GM21367 (cell line): ENCODE measurements around the gene CCDC112.

ENCODE experiments used
- ATAC-seq: cut with Tn5 transposase; IDR thresholded peaks from one replicate; pipeline ENCODE4 v1.9.1; 2021; ENCODE audit not compliant: unreplicated experiment

Gene CCDC112

GRCh38 chr5:115317736-115318135 is 21.3 kb upstream of the CCDC112 start:
- no peak for ATAC-seq

GRCh38 chr5:115317320-115317719 is 20.9 kb upstream of the CCDC112 start:
- no peak for ATAC-seq

- ATAC-seq = no peak
Observed at GRCh38 chr5:115313632-115314031, 17.2 kb upstream of the CCDC112 start.

- no peak for ATAC-seq
Observed at GRCh38 chr5:115313052-115313451, 16.6 kb upstream of the CCDC112 start.

- no peak for ATAC-seq
Observed at GRCh38 chr5:115309751-115310370, 13.4 kb upstream of the CCDC112 start.

- ATAC-seq = no peak
Observed at GRCh38 chr5:115308815-115309214, 12.4 kb upstream of the CCDC112 start.

GRCh38 chr5:115306011-115306536 is 9.6 kb upstream of the CCDC112 start:
- ATAC-seq = no peak

- no peak for ATAC-seq
Observed at GRCh38 chr5:115304496-115304895, 8.0 kb upstream of the CCDC112 start.

GRCh38 chr5:115298811-115299210 is 2.4 kb upstream of the CCDC112 start:
- ATAC-seq = no peak

- no peak for ATAC-seq
Observed at GRCh38 chr5:115297031-115297430, 577 bp upstream of the CCDC112 start.

- peak; percentile 26 for ATAC-seq
Observed at GRCh38 chr5:115295777-115296123, 704 bp downstream of the CCDC112 start.

GRCh38 chr5:115291397-115291796 is 5.1 kb downstream of the CCDC112 start:
- no peak for ATAC-seq

- ATAC-seq = no peak
Observed at GRCh38 chr5:115289104-115289503, 7.3 kb downstream of the CCDC112 start.

GRCh38 chr5:115284021-115284420 is 12.4 kb downstream of the CCDC112 start:
- ATAC-seq = no peak

GRCh38 chr5:115282131-115282530 is 14.3 kb downstream of the CCDC112 start:
- no peak for ATAC-seq

- ATAC-seq = no peak
Observed at GRCh38 chr5:115274584-115274983, 21.9 kb downstream of the CCDC112 start.

- ATAC-seq = no peak
Observed at GRCh38 chr5:115272297-115272958, 24.0 kb downstream of the CCDC112 start.

- ATAC-seq = no peak
Observed at GRCh38 chr5:115271295-115272050, 25.0 kb downstream of the CCDC112 start.

- no peak for ATAC-seq
Observed at GRCh38 chr5:115267617-115268016, 28.8 kb downstream of the CCDC112 start.

GRCh38 chr5:115265220-115265619 is 31.2 kb downstream of the CCDC112 start:
- no peak for ATAC-seq

GRCh38 chr5:115264786-115265185 is 31.7 kb downstream of the CCDC112 start:
- ATAC-seq = no peak

GRCh38 chr5:115263078-115263380 is 33.4 kb downstream of the CCDC112 start:
- no peak for ATAC-seq
